Osteoblast (primary cell): ENCODE results near the gene C9. TPM values are rescaled to one million over a fixed set of nuclear protein-coding genes. Genes with fewer than 3 reads are reported as not detected.

Source experiments
- DNase-seq: peaks from one replicate; pipeline ENCODE4 v3.0.0; 2011; ENCODE audit warnings: low spot score, mixed read lengths; ENCODE audit not compliant: insufficient read length; ENCODE audit errors: missing footprints
- H2AFZ ChIP-seq: 2 replicates; pipeline ENCODE4 v1.6.0; 2011; ENCODE audit warnings: mild to moderate bottlenecking, low read length
- H3K27ac ChIP-seq: 2 replicates; pipeline ENCODE4 v1.5.1; 2011; ENCODE audit warnings: mild to moderate bottlenecking, low read depth, low read length, moderate library complexity
- H3K27me3 ChIP-seq: 2 replicates; pipeline ENCODE4 v1.6.0; 2012; ENCODE audit warnings: mild to moderate bottlenecking, control low read depth, inconsistent platforms, low read length, moderate library complexity; ENCODE audit not compliant: insufficient read depth
- H3K36me3 ChIP-seq: 2 replicates; pipeline ENCODE4 v1.5.1; 2011; ENCODE audit warnings: mild to moderate bottlenecking, low read length, control low read depth, moderate library complexity; ENCODE audit not compliant: insufficient read depth
- H3K4me1 ChIP-seq: 2 replicates; pipeline ENCODE4 v1.5.1; 2011; ENCODE audit warnings: mild to moderate bottlenecking, low read length, control low read depth, moderate library complexity; ENCODE audit not compliant: insufficient read depth
- H3K4me2 ChIP-seq: 2 replicates; pipeline ENCODE4 v1.6.0; 2011; ENCODE audit warnings: mild to moderate bottlenecking, low read length; ENCODE audit not compliant: insufficient read depth
- H3K4me3 ChIP-seq: fragments of 200-600 bp; sonication (generic); 3 replicates; pipeline ENCODE4 v1.5.1; 2012; ENCODE audit warnings: mild to moderate bottlenecking, low read length, inconsistent platforms; ENCODE audit not compliant: insufficient read depth
- H3K79me2 ChIP-seq: 2 replicates; pipeline ENCODE4 v1.6.0; 2012; ENCODE audit warnings: mild to moderate bottlenecking, low read length, control low read depth, inconsistent platforms; ENCODE audit not compliant: insufficient read depth
- H3K9me3 ChIP-seq: 2 replicates; pipeline ENCODE4 v1.5.1; 2011; ENCODE audit warnings: low read depth, low read length, control low read depth
- H4K20me1 ChIP-seq: 2 replicates; pipeline ENCODE4 v1.6.0; 2012; ENCODE audit warnings: mild to moderate bottlenecking, low read length, control low read depth; ENCODE audit not compliant: insufficient read depth
- total RNA-seq: library from RNA; depleted of rRNA; stranded (reverse); fragments of >200 nt; gene quantifications from 2 replicates; pipeline ENCODE4 v1.2.3, GENCODE V29; 2012
- TF ChIP-seq, protein P1 (sequence below): IDR thresholded peaks from 2 replicates; pipeline ENCODE4 v1.5.1; 2011; ENCODE audit warnings: mild to moderate bottlenecking, low read depth, low read length, moderate library complexity; ENCODE audit errors: extremely low read depth

C9 gene
- total RNA-seq, 1 donor, result 0.36 TPM

DNA sequence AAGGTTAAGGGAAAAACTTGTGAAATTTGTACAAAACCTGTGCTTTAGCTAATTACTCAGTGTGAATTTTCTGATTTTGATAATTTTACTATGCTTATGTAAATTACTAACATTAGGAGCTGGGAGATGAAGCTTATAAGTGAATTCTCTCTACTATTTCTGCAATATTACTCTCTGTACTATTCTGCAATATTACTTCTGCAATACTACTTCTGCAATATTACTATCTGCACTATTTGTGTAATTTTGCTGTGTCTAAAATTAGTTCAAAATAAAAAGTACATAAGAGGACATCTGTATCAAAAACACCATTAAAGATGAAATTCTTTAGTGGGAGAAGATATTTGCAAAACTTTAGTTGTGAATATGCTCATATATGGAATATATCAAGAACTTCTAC is 62.9 kb downstream of the C9 start:
- H3K4me1 ChIP-seq, result no peaks in the 10 kb centered on the region
- H3K4me3 ChIP-seq, result no peak overlapping the region
- no peaks in the 10 kb centered on the region for H3K9me3 ChIP-seq
- H3K27ac ChIP-seq, result no peak overlapping the region
- DNase-seq, result no peak
- H3K36me3 ChIP-seq, result no peaks in the 10 kb centered on the region
- H3K79me2 ChIP-seq, result no peaks in the 10 kb centered on the region
- no peaks in the 10 kb centered on the region for H4K20me1 ChIP-seq
- no peak overlapping the region for H2AFZ ChIP-seq
- no peaks in the 10 kb centered on the region for H3K27me3 ChIP-seq
- no peak overlapping the region for H3K4me2 ChIP-seq
- TF ChIP-seq, protein P1, sequence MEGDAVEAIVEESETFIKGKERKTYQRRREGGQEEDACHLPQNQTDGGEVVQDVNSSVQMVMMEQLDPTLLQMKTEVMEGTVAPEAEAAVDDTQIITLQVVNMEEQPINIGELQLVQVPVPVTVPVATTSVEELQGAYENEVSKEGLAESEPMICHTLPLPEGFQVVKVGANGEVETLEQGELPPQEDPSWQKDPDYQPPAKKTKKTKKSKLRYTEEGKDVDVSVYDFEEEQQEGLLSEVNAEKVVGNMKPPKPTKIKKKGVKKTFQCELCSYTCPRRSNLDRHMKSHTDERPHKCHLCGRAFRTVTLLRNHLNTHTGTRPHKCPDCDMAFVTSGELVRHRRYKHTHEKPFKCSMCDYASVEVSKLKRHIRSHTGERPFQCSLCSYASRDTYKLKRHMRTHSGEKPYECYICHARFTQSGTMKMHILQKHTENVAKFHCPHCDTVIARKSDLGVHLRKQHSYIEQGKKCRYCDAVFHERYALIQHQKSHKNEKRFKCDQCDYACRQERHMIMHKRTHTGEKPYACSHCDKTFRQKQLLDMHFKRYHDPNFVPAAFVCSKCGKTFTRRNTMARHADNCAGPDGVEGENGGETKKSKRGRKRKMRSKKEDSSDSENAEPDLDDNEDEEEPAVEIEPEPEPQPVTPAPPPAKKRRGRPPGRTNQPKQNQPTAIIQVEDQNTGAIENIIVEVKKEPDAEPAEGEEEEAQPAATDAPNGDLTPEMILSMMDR, result no peak

DNA sequence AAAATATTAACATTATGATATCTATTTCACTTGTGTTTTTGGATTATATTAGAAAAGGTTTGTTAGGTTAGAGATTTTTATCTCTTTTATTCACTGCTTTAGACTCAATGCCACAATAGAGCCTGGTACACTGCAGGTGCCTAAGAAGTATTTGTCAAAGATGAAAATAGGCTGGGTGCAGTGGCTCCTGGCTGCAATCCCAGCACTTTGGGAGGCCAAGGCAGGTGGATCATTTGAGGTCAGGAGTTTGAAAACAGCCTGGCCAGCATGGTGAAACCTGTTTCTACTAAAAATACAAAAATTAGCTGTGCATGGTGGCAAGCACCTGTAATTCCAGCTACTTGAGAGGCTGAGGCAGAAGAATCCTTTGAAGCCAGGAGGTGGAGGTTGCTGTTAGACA is 64.3 kb downstream of the C9 start:
- TF ChIP-seq, protein P1, result no peak
- H2AFZ ChIP-seq, result no peak overlapping the region
- H3K9me3 ChIP-seq, result no peaks in the 10 kb centered on the region
- H3K4me1 ChIP-seq, result no peaks in the 10 kb centered on the region
- H3K79me2 ChIP-seq, result no peaks in the 10 kb centered on the region
- H3K27me3 ChIP-seq, result no peaks in the 10 kb centered on the region
- H3K4me3 ChIP-seq, result no peak overlapping the region
- no peaks in the 10 kb centered on the region for H3K36me3 ChIP-seq
- no peak overlapping the region for H3K4me2 ChIP-seq
- no peaks in the 10 kb centered on the region for H4K20me1 ChIP-seq
- no peak overlapping the region for H3K27ac ChIP-seq
- DNase-seq, result no peak

DNA sequence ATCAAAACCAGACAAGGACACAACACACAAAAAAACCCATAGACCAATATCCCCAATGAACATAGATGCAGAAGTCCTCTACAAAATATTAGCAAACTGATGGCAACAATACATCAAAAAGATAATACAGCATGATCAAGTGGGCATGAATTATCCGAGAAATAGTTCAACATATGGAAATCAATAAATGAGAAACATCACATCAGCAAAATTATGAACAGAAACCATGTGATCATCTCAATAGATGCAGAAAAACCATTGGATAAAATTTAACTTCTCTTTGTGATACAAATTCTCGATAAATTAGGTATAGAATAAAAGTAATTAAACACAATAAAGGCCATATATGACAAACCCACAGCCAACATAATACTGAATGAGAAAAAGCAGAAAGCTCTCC is 69.6 kb downstream of the C9 start:
- H3K79me2 ChIP-seq, result no peaks in the 10 kb centered on the region
- TF ChIP-seq, protein P1, result no peak
- H3K27ac ChIP-seq, result no peak overlapping the region
- no peak for DNase-seq
- no peak overlapping the region for H2AFZ ChIP-seq
- H3K4me3 ChIP-seq, result no peak overlapping the region
- no peaks in the 10 kb centered on the region for H3K9me3 ChIP-seq
- H3K4me1 ChIP-seq, result no peaks in the 10 kb centered on the region
- H3K36me3 ChIP-seq, result no peaks in the 10 kb centered on the region
- H3K27me3 ChIP-seq, result no peaks in the 10 kb centered on the region
- no peak overlapping the region for H3K4me2 ChIP-seq
- no peaks in the 10 kb centered on the region for H4K20me1 ChIP-seq

DNA sequence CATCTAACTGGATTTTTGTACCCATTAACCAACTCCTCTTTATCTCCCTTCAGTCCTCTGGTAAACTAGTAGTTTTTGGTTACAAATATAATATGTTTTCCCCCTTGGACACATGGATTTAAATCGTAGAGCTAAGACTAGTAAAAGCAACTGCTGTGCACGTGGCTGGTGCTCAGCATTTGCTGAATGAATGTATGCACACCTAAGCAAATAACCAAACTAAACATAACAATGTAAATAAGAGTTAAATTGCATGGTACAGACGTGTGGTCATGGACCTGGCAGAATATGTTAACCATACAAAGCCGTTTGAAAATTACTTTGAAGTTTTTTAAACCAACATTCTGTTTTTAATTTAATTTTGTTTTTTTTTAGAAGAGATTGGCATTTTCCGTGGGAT is 79.7 kb downstream of the C9 start:
- no peaks in the 10 kb centered on the region for H4K20me1 ChIP-seq
- H3K27me3 ChIP-seq, result peaks cover 16% of the 10 kb centered on the region
- no peak overlapping the region for H3K27ac ChIP-seq
- H2AFZ ChIP-seq, result no peak overlapping the region
- H3K4me1 ChIP-seq, result no peaks in the 10 kb centered on the region
- H3K4me3 ChIP-seq, result no peak overlapping the region
- H3K36me3 ChIP-seq, result no peaks in the 10 kb centered on the region
- no peaks in the 10 kb centered on the region for H3K9me3 ChIP-seq
- no peak overlapping the region for H3K4me2 ChIP-seq
- TF ChIP-seq, protein P1, result no peak
- no peaks in the 10 kb centered on the region for H3K79me2 ChIP-seq
- no peak for DNase-seq
